Upper lobe of right lung (tissue), 1 donor: ENCODE measurements around the gene PDE8A. TPM values are rescaled to one million over a fixed set of nuclear protein-coding genes. Genes with fewer than 3 reads are reported as not detected.

Experiments used
- ATAC-seq: fragments of 200-7000 bp; cut with Tn5 transposase; one replicate; pipeline ENCODE4 v1.9.1; 2020; ENCODE audit warnings: mild to moderate bottlenecking, moderate library complexity
- DNase-seq: peaks from one replicate; pipeline ENCODE4 v3.0.0-alpha.2; 2020
- H3K27ac ChIP-seq: fragments of 200-600 bp; one replicate; pipeline ENCODE4 v1.8.0; 2022
- H3K27me3 ChIP-seq: fragments of 200-600 bp; one replicate; pipeline ENCODE4 v1.8.0; 2022; ENCODE audit warnings: mild to moderate bottlenecking
- H3K36me3 ChIP-seq: fragments of 200-600 bp; one replicate; pipeline ENCODE4 v1.8.0; 2022
- H3K4me1 ChIP-seq: fragments of 200-600 bp; one replicate; pipeline ENCODE4 v1.8.0; 2022
- H3K4me3 ChIP-seq: fragments of 200-600 bp; one replicate; pipeline ENCODE4 v1.8.0; 2022; ENCODE audit warnings: mild to moderate bottlenecking
- H3K9me3 ChIP-seq: fragments of 200-600 bp; one replicate; pipeline ENCODE4 v1.8.0; 2022
- CTCF ChIP-seq: fragments of 200-600 bp; IDR thresholded peaks from one replicate; pipeline ENCODE4 v1.8.0; 2022; ENCODE audit warnings: antibody characterized with exemption
- intact Hi-C: fragments of 100-400 bp; cut with DNase I; formaldehyde crosslinking; loops from one replicate; pipeline ENCODE4 v1.11.0; 2022
- total RNA-seq: library from RNA; stranded (reverse); fragmentation: NEBNext Ultra II Directional; extraction: Animal tissue kit (Norgen Biotek cat#: 25700); gene quantifications from one replicate; pipeline ENCODE4 v1.2.1, GENCODE V29; 2021
- donor health status: DM: no; HTN: yes; CAD: no; lungs with severe emphysema.

PDE8A gene
- total RNA-seq, 1 donor from 2014 or later = 54.7 TPM

- no peak for DNase-seq
Measured at GRCh38 chr15:85003593-85004312, 22.1 kb downstream of the PDE8A start.

GRCh38 chr15:85004550-85004949 is 22.9 kb downstream of the PDE8A start:
- H3K27me3 ChIP-seq = no peaks in the 10 kb centered on the region
- H3K27ac ChIP-seq = no peak overlapping the region
- intact Hi-C loops = no loop called here
- peak; percentile 43 for ATAC-seq
- no peak overlapping the region for H3K4me3 ChIP-seq
- no peak for TF ChIP-seq CTCF
- no peaks in the 10 kb centered on the region for H3K9me3 ChIP-seq
- H3K36me3 ChIP-seq = no peaks in the 10 kb centered on the region
- no peak for DNase-seq
- peaks cover 51% of the 10 kb centered on the region for H3K4me1 ChIP-seq

More at GRCh38 chr15:85003593-85004312, 22.1 kb downstream of the PDE8A start:
- Histone ChIP-seq H3K27ac (no peak overlapping the region), H3K36me3 (no peaks in the 10 kb centered on the region), H3K4me1 (peaks cover 46% of the 10 kb centered on the region), H3K4me3 (no peak overlapping the region), H3K9me3 (no peaks in the 10 kb centered on the region), H3K27me3 (no peaks in the 10 kb centered on the region)
- intact Hi-C loops = no loop called here
- peak; percentile 69 for ATAC-seq
- TF ChIP-seq CTCF = no peak

- no peaks in the 10 kb centered on the region for H3K9me3 ChIP-seq
- intact Hi-C loops = no loop called here
- H3K36me3 ChIP-seq = no peaks in the 10 kb centered on the region
- no peak for DNase-seq
- H3K27ac ChIP-seq = peak overlapping the region; percentile 19
- H3K27me3 ChIP-seq = no peaks in the 10 kb centered on the region
- H3K4me1 ChIP-seq = peaks cover 51% of the 10 kb centered on the region
- no peak for TF ChIP-seq CTCF
- no peak for ATAC-seq
- H3K4me3 ChIP-seq = no peak overlapping the region
Measured at GRCh38 chr15:85005319-85005718, 23.7 kb downstream of the PDE8A start.

- H3K27me3 ChIP-seq = no peaks in the 10 kb centered on the region
- TF ChIP-seq CTCF = no peak
- no peaks in the 10 kb centered on the region for H3K9me3 ChIP-seq
- intact Hi-C loops = no loop called here
- DNase-seq (peak; percentile 70), ATAC-seq (peak; percentile 68)
- H3K4me3 ChIP-seq = no peak overlapping the region
- H3K27ac ChIP-seq = peak overlapping the region; percentile 19
- no peaks in the 10 kb centered on the region for H3K36me3 ChIP-seq
- H3K4me1 ChIP-seq = peaks cover 51% of the 10 kb centered on the region
Measured at GRCh38 chr15:85005746-85006145, 24.1 kb downstream of the PDE8A start.

- Histone ChIP-seq H3K27ac (no peak overlapping the region), H3K4me1 (peaks cover 51% of the 10 kb centered on the region), H3K9me3 (no peaks in the 10 kb centered on the region), H3K36me3 (no peaks in the 10 kb centered on the region), H3K27me3 (no peaks in the 10 kb centered on the region), H3K4me3 (no peak overlapping the region)
- no peak for DNase-seq
- intact Hi-C loops = no loop called here
- TF ChIP-seq CTCF = no peak
- no peak for ATAC-seq
Measured at GRCh38 chr15:85006201-85006600, 24.5 kb downstream of the PDE8A start.
